ENCODE results near the gene TXNDC12. TPM values are rescaled to one million over a fixed set of nuclear protein-coding genes. Genes with fewer than 3 reads are reported as not detected.

The TXNDC12 gene
- total and polyA plus RNA-seq, 4 experiments from 2014 or later = 39.9 to 111 (median 60.1) TPM

DNA sequence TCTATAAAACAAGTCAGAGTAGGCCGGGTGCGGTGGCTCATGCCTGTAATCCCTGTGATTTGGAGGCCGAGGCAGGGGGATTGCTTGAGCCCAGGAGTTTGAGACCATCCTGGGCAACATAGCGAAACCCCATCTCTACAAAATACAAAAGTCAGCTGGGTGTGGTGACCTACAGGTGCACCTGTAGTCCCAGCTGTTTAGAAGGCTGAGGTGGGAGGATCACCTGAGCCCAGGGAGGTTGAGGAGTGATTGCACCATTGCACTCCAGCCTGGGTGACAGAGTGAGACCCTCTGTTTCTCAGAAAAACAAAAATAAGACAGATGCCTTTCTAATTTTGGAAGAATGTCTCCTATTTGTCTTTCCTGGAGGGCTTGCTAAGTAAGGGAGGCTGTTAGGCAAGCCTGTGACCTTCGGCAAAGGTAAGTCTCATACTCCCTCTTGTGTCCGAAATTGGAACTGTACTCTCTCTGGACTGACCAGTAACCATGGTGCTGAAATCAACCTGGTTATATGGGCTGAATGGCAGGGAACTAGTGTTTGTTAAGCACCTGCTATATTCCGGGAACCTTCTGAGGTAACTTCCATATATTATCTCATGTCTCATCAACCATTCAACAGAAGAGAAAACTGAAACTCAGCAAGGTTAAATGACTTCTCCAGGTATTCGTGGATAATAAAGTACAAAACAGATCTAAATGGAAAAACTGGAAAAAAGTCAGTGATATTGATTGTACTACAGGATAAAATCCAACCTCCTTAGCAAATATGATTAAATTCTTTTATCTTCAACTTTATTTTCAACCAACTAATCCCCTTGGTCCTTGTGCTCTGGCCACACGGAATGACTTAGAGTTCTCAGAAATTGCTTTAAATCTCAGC is 52.7 kb downstream of the TXNDC12 start:
- Mint-ChIP-seq H3K4me1 (peaks cover 0 to 2% (median 0%) of the 10 kb centered on the region in 4 donors), H3K27me3 (peaks cover 9 to 20% of the 10 kb centered on the region in 2 donors), H3K4me3 (no peak overlapping the region), H3K27ac (no peak overlapping the region), H3K9me3 (no peaks in the 10 kb centered on the region), H3K36me3 (no peaks in the 10 kb centered on the region)
- ChIA-PET CTCF (ENCODE audit: partially characterized antibody) (interaction anchor here (7.4 kb wide), 1 partner anchor 105 kb away, joined by 52 read pairs; no protein-coding TSS in a partner anchor), POLR2A (ENCODE audit: partially characterized antibody) (no interaction called here)
- no peak overlapping the region for H3K4me3 ChIP-seq (ENCODE audit: low read length in 2 of 2)
- H3K9me3 ChIP-seq (ENCODE audit: control insufficient read depth in 1 of 2, low read length in 2 of 2) = no peaks in the 10 kb centered on the region
- no peak overlapping the region for H3K27ac ChIP-seq (ENCODE audit: low read depth, low read length)
- H3K27me3 ChIP-seq (ENCODE audit: insufficient read depth, low read length) = no peaks in the 10 kb centered on the region
- DNase-seq = peak; percentile 52 to 76 (median 68)
- no peaks in the 10 kb centered on the region for H3K4me1 ChIP-seq (ENCODE audit: insufficient read depth, low read length)
- intact Hi-C loops (cut with micrococcal nuclease) = no loop called here
- H3K36me3 ChIP-seq (ENCODE audit: insufficient read depth, low read length) = no peaks in the 10 kb centered on the region

DNA sequence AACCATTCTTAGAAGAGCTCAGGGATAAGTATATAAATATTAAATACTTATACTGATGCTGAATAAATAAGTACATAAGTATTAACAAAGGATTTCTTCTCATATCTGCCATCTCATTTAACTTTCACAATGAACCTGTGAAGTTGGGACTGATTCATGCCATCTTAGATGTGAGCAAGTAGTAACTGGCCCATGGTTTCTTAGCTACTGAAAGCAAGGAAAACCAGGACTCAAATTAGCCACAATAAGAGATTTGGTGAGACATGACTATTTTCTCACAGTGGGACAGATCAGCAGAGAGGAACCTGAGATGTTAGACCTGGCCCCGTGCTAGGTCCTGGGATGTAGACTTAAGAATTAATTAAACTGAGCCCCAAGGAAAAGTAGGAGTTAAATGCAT is 56.3 kb downstream of the TXNDC12 start:
- POLR2A ChIA-PET (ENCODE audit: partially characterized antibody) = no interaction called here
- no peak for DNase-seq
- intact Hi-C loops (cut with micrococcal nuclease) = no loop called here
- Histone ChIP-seq H3K27ac (ENCODE audit: low read depth, low read length) (no peak overlapping the region), H3K4me3 (ENCODE audit: low read length in 2 of 2) (no peak overlapping the region), H3K4me1 (ENCODE audit: insufficient read depth, low read length) (no peaks in the 10 kb centered on the region), H3K27me3 (ENCODE audit: insufficient read depth, low read length) (no peaks in the 10 kb centered on the region), H3K9me3 (ENCODE audit: control insufficient read depth in 1 of 2, low read length in 2 of 2) (no peaks in the 10 kb centered on the region), H3K36me3 (ENCODE audit: insufficient read depth, low read length) (no peaks in the 10 kb centered on the region)
- H3K27ac Mint-ChIP-seq = no peak overlapping the region
- no peaks in the 10 kb centered on the region for H3K36me3 Mint-ChIP-seq
- H3K9me3 Mint-ChIP-seq = no peaks in the 10 kb centered on the region
- H3K4me3 Mint-ChIP-seq = no peak overlapping the region
- CTCF ChIA-PET (ENCODE audit: partially characterized antibody) = interaction anchor here (1.0 to 7.4 kb wide), 3 partner anchors 12 to 101 kb away, joined by 3 to 52 read pairs (median 3); no protein-coding TSS in a partner anchor
- H3K4me1 Mint-ChIP-seq = peaks cover 0 to 2% (median 0%) of the 10 kb centered on the region in 4 donors
- peaks cover 8 to 11% of the 10 kb centered on the region in 2 donors for H3K27me3 Mint-ChIP-seq

DNA sequence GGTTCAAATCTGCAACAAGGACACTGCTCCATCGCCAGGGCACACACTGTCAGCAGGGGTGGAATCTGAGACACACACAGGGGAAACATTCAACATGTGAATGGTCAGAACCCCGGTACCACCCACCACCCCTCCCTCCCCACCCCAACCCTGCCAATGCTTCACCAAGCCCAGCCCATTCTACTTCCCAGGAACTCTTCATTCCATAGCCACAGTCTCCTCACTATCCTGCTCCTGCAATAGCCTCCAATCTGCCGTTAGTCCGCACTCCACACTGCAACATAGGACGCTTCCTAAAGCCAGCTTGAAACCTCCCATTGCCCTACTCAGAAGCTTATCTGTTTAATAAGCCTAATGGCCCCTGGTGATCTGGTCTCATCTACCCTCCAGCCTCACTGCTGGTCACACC is 57.0 kb downstream of the TXNDC12 start:
- Histone ChIP-seq H3K4me3 (ENCODE audit: low read length in 2 of 2) (no peak overlapping the region), H3K9me3 (ENCODE audit: control insufficient read depth in 1 of 2, low read length in 2 of 2) (no peaks in the 10 kb centered on the region), H3K36me3 (ENCODE audit: insufficient read depth, low read length) (no peaks in the 10 kb centered on the region), H3K4me1 (ENCODE audit: insufficient read depth, low read length) (no peaks in the 10 kb centered on the region), H3K27ac (ENCODE audit: low read depth, low read length) (no peak overlapping the region), H3K27me3 (ENCODE audit: insufficient read depth, low read length) (peaks cover 3% of the 10 kb centered on the region)
- DNase-seq = no peak
- Mint-ChIP-seq H3K27me3 (peaks cover 8 to 14% of the 10 kb centered on the region in 2 donors), H3K27ac (no peak overlapping the region), H3K4me3 (no peak overlapping the region), H3K9me3 (no peaks in the 10 kb centered on the region), H3K36me3 (no peaks in the 10 kb centered on the region), H3K4me1 (peaks cover 0 to 2% (median 0%) of the 10 kb centered on the region in 4 donors)
- POLR2A ChIA-PET (ENCODE audit: partially characterized antibody) = no interaction called here
- intact Hi-C loops (cut with micrococcal nuclease) = no loop called here
- CTCF ChIA-PET (ENCODE audit: partially characterized antibody) = interaction anchor here (7.4 kb wide), 1 partner anchor 101 kb away, joined by 52 read pairs; no protein-coding TSS in a partner anchor

DNA sequence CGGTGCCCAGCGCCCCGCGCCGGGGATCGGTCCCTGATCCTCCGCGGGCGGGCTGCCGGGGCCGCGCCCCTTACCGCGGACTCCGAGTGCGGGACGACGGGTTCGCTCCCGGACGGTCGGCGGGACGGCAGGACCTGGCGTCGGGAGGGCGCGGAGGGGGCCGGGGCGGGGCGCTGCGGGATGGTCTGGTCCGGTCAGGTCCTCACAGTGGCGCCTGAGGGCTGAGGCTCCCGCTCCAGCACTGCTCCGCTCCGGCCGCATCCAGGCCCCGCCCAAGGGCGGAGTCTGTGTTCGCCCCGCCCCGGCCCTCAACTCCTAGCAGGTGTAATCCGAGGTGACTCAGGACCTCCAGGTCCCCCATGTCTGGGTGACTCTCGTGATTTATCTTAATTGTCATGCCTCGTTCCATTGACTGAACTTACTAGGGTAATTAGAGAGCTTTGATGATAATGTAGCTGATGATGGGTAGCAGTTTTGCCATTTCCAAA is 64.5 kb downstream of the TXNDC12 start, which contains the start of gene RAB3B:
RAB3B (minus strand) TSS at position 223 of the 488 bp plus-strand sequence. CDS start 13,583 bp downstream, outside the sequence.
- H3K36me3 ChIP-seq (ENCODE audit: insufficient read depth, low read length) = no peaks in the 10 kb centered on the region
- H3K27me3 Mint-ChIP-seq = peaks cover 25 to 27% of the 10 kb centered on the region in 2 donors
- intact Hi-C loops (cut with micrococcal nuclease) = no loop called here
- peak within 1 kb of the TSS in 5 of 7 donors; percentile 5 to 72 (median 57) for H3K27ac Mint-ChIP-seq
- H3K9me3 ChIP-seq (ENCODE audit: control insufficient read depth in 1 of 2, low read length in 2 of 2) = no peaks in the 10 kb centered on the region
- H3K4me1 ChIP-seq (ENCODE audit: insufficient read depth, low read length) = peaks cover 8% of the 10 kb centered on the region
- no peaks in the 10 kb centered on the region for H3K9me3 Mint-ChIP-seq
- CTCF ChIA-PET (ENCODE audit: partially characterized antibody) = no interaction called here
- peak within 1 kb of the TSS in 1 of 2 donors; percentile 49 for H3K4me3 ChIP-seq (ENCODE audit: low read length in 2 of 2)
- POLR2A ChIA-PET (ENCODE audit: partially characterized antibody) = interaction anchor here (1.2 kb wide), 1 partner anchor 111 kb away, joined by 3 read pairs; no protein-coding TSS in a partner anchor
- H3K27ac ChIP-seq (ENCODE audit: low read depth, low read length) = no peak within 1 kb of the TSS
- DNase-seq = peak; percentile 55 to 71 (median 60)
- peak within 1 kb of the TSS; percentile 81 to 94 (median 89) for H3K4me3 Mint-ChIP-seq
- no peaks in the 10 kb centered on the region for H3K36me3 Mint-ChIP-seq
- peaks cover 9 to 23% (median 13%) of the 10 kb centered on the region in 4 donors for H3K4me1 Mint-ChIP-seq
- H3K27me3 ChIP-seq (ENCODE audit: insufficient read depth, low read length) = peaks cover 18% of the 10 kb centered on the region

DNA sequence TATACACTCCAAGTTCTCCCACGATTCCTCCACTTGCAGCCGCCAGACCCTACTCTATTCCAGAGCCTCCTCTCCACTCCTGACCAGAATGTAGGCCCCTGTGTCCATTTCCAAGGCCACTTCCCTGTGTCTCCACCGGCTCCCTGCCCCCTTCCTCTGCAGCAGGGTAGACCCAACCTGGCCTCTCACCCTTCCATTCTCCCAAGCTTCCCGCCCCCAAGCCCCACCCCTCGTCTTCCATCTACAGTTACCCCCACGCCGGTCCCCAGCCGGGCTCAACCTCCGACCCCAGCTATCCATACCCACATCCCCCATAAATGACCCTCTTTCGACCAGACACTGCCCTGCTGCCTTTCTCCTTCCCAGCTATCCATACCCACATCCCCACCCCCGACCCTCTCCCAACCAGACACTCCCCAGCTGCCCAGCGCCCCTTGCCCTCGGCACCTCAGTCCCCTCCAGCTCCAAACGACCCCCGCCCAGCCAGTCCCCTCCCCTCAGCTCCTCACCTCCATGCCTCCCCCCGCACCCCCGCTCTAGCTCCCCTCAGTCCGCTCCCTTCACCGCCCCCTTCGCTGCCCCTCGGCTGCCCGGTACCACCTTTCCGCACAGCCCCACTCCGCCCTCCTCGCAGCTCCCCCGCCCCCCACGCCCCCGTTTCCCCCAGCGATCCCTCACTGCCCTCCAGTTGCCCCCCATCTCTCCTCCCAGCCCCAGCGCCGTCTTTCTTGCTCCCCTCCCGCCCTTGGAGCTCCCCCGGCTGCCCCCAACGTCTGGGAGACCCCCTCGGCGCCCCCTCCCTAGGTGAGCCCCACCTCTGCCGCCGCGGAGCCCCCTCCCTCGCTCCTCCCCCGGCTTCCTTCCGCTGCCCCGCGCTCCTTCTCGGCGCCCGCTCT is 65.2 kb downstream of the TXNDC12 start:
- Histone ChIP-seq H3K36me3 (ENCODE audit: insufficient read depth, low read length) (no peaks in the 10 kb centered on the region), H3K27ac (ENCODE audit: low read depth, low read length) (no peak overlapping the region), H3K27me3 (ENCODE audit: insufficient read depth, low read length) (peaks cover 18% of the 10 kb centered on the region), H3K4me3 (ENCODE audit: low read length in 2 of 2) (peak overlapping the region in 1 of 2 donors; percentile 49), H3K9me3 (ENCODE audit: control insufficient read depth in 1 of 2, low read length in 2 of 2) (no peaks in the 10 kb centered on the region), H3K4me1 (ENCODE audit: insufficient read depth, low read length) (peaks cover 8% of the 10 kb centered on the region)
- Mint-ChIP-seq H3K27ac (peak overlapping the region in 2 of 7 donors; percentile 51 to 77), H3K4me1 (peaks cover 9 to 23% (median 13%) of the 10 kb centered on the region in 4 donors), H3K36me3 (no peaks in the 10 kb centered on the region), H3K4me3 (peak overlapping the region; percentile 59 to 77 (median 68)), H3K27me3 (peaks cover 25 to 27% of the 10 kb centered on the region in 2 donors), H3K9me3 (no peaks in the 10 kb centered on the region)
- DNase-seq = peak in 1 of 5 donors; percentile 37
- POLR2A ChIA-PET (ENCODE audit: partially characterized antibody) = interaction anchor here (1.2 kb wide), 1 partner anchor 110 kb away, joined by 3 read pairs; no protein-coding TSS in a partner anchor
- CTCF ChIA-PET (ENCODE audit: partially characterized antibody) = no interaction called here
- intact Hi-C loops (cut with micrococcal nuclease) = no loop called here

DNA sequence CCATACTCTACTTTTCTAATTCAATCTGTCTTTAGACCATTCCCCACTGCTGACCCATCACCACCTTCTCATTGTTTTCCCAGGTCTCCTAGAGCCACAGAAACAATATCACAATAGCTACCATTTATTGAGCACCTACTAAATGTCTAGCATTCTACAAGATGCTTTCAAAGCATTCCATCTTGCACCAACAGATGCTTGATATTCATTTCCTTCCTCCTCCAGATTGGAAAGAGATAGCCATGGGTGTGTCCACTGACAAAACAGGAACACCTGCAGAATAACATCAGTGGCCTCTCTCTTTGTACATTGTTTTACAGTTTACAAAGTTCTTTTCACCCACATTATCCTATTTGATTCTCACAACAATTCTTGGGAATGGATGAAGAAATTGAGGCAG is 66.7 kb downstream of the TXNDC12 start:
- no peaks in the 10 kb centered on the region for H3K36me3 Mint-ChIP-seq
- peak overlapping the region in 3 of 8 donors; percentile 31 to 44 (median 43) for H3K4me3 Mint-ChIP-seq
- Histone ChIP-seq H3K36me3 (ENCODE audit: insufficient read depth, low read length) (no peaks in the 10 kb centered on the region), H3K27ac (ENCODE audit: low read depth, low read length) (no peak overlapping the region), H3K9me3 (ENCODE audit: control insufficient read depth in 1 of 2, low read length in 2 of 2) (no peaks in the 10 kb centered on the region), H3K27me3 (ENCODE audit: insufficient read depth, low read length) (peaks cover 18% of the 10 kb centered on the region), H3K4me1 (ENCODE audit: insufficient read depth, low read length) (peaks cover 8% of the 10 kb centered on the region), H3K4me3 (ENCODE audit: low read length in 2 of 2) (no peak overlapping the region)
- ChIA-PET POLR2A (ENCODE audit: partially characterized antibody) (no interaction called here), CTCF (ENCODE audit: partially characterized antibody) (no interaction called here)
- no peak for DNase-seq
- H3K4me1 Mint-ChIP-seq = peaks cover 9 to 23% (median 13%) of the 10 kb centered on the region in 4 donors
- intact Hi-C loops (cut with micrococcal nuclease) = no loop called here
- H3K27ac Mint-ChIP-seq = peak overlapping the region in 1 of 7 donors; percentile 30
- peaks cover 21 to 23% of the 10 kb centered on the region in 2 donors for H3K27me3 Mint-ChIP-seq
- H3K9me3 Mint-ChIP-seq = no peaks in the 10 kb centered on the region

Measured in CD4-positive, alpha-beta memory T cell (primary cell).